CD4-positive, alpha-beta T cell treated with Interleukin-6 at 100 ng/mL for 8 hours (primary cell): ENCODE measurements around the gene SLIT3.

Experiments
- DNase-seq: peaks from one replicate; pipeline ENCODE4 v3.0.0-alpha.2; 2020; ENCODE audit warnings: mixed read lengths, low spot score

The SLIT3 gene

DNA sequence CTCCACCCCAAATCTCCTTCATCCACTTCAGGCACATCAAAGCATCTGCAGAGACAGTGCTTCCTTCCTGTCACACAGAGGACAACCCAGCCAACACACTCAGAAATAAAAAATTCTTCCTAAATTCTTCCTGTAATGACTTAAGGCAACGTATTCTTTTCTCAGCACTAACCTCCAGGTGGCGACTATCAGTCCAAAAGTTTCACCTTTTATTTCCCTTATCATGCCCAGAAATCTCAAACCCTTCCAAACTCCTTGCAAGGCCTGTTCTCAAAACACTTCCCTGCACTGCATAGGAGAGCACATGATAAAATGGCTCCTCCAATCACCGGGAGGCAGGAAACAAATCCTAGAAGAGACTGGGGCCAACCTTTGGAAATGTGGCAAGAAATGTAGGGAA is 35.1 kb downstream of the SLIT3 start:
- DNase-seq = no peak

- no peak for DNase-seq
Measured at GRCh38 chr5:169263591-169263990, 37.3 kb downstream of the SLIT3 start.

- DNase-seq = no peak
Measured at GRCh38 chr5:169260896-169261569, 39.9 kb downstream of the SLIT3 start.

DNA sequence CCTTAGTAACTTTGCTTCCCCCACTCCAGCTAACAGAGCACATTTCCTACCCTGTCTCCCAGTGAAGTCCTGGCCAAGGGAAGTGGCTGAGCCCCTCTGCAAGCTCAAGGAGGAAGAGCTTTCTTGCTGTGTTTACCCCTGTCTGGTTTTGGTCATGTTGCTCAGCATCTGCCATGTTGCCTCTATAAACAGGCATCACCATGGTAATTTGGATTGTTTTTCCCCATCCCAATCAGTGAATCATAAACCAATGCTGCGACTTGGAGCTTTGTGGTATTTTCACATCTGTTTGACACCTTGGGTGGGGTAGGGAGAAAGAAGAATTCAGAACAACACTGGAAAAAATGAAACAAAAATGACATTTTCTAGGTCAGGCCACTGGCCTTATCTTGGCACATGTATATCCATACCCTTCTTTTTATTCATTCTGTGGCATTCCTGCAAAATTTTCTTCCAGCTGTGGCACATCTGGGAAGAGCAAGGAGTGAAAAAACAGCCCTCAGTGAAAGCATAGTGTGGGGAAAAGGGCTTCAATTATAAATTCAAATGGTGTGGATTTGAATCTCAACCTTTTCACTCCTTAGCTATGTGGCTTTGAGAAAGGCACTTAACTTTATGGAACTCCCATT is 42.5 kb downstream of the SLIT3 start:
- DNase-seq = no peak

GRCh38 chr5:169256191-169256590 is 44.7 kb downstream of the SLIT3 start:
- DNase-seq = no peak

DNA sequence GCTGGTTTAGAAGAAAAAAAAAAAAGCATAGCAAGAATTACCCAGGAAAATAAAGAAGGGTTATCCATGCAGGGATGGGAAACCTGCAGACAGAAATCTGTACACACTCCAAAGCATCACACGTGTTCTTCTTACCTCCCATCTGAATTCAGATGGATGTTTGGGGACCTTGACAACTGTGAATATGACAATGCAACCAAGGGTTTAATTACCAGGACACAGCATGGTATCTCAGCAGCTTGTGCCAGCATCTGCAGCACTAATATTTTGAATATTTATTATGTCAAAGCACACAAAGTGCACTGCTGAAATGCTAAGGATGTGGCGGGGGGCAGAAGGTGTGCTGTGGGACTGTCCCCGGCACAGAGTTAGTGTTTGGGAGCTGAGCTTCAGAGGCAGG is 47.9 kb downstream of the SLIT3 start:
- no peak for DNase-seq

GRCh38 chr5:169251333-169252084 is 49.4 kb downstream of the SLIT3 start:
- no peak for DNase-seq

DNA sequence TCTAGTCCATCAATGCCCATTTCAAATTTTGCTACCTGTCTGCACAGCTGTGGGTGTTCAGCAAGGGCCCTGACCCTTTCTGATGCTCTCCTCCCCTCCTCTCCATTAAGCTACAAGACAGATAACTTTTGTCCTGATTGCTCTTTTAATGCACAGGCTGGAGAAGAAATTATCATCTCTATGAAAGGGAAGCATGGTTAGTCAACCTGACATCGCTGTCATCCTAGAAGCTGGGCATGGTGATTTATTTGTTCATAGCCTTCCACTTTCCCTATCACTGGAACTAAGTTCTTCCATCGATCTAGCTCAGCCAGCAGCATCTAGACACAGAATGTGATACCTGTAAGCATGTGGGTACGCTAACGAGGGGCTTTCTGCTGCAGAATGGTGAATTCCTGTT is 50.1 kb downstream of the SLIT3 start:
- no peak for DNase-seq

DNA sequence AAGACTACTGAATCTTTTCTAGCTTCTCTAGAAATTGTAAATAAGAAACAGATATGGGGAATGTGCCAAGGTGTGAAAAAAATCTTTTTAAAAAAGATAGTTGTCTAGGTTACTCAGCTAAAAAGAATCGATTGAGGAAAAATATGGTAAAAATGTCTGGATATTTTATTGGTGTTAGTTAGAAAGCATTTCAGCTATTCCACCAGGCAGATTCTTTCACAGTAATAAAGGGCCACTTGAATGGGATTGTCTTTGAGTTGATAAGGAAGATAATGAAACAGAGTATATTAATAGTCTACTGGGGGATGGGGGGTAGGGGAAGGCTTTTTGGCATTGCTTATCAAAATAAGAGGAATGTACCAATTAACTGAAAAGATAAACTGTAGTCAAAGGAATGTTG is 51.9 kb downstream of the SLIT3 start:
- no peak for DNase-seq

DNA sequence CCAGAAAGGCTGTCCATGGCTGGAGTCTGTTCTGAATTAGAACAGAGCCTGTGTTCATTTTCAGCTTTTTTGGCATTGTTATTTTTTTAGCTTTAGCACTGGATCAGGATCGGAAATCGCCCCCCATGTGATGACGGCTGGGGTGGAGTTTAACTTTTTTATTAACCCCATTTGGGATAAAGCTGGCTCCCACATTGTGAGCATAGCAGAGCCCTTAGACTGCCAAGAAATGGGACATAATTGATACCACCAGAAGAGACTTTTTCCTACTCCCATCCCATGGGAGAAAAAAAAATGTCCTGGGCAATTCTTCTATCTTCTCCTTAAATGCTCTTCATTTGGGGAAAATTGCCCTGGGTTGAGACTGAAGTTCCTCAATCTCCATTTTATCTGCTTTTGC is 52.4 kb downstream of the SLIT3 start:
- no peak for DNase-seq

DNA sequence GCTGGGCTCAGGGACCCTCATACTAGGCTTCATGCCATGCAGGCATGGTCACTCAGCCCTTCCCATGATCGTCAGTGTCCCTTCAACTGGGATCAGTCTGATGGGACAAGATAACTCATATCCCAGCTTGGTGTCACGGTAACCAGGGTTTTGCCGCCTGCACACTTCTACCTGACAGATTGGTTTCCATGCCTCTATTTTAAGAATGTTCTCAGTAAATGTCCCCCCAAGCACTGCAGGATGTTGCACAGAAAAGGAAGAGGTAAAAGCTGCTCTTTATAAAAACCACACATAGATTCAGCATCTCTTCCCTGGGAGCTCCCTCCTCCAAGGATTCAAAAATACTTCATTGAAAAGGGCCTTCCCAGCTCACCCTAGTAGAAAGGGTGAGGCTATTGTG is 56.1 kb downstream of the SLIT3 start:
- no peak for DNase-seq

- DNase-seq = no peak
Measured at GRCh38 chr5:169243651-169244422, 57.1 kb downstream of the SLIT3 start.

GRCh38 chr5:169242849-169243186 is 58.1 kb downstream of the SLIT3 start:
- no peak for DNase-seq

- DNase-seq = no peak
Measured at GRCh38 chr5:169242175-169242848, 58.6 kb downstream of the SLIT3 start.

DNA sequence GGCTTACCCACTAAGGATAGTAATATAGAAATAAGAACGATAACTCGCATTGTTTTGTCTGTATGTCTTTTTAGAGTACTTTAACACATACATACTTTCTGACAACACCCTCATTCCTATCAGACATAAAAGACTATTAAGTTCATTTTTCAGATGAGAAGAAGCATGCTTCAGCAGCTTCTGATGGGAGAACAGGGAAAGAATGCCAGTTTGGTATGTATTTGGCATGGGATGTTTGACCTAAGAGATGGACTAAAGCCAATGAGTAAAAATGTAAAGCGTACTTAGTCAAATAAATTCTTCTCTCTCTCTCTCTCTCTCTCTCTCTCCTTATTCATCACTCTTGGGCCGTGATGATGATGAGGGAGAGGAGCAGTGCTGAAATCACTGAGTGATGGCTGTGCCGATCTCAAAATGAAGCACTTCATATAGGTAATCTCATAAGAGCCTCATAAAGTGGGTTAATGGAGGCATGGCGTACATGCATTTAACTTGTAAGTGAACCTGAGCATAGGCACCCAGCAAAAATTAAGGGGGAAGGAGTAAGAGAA is 71.5 kb downstream of the SLIT3 start:
- DNase-seq = no peak

- DNase-seq = no peak
Measured at GRCh38 chr5:169226895-169227294, 74.0 kb downstream of the SLIT3 start.

- DNase-seq = no peak
Measured at GRCh38 chr5:169225830-169226356, 75.0 kb downstream of the SLIT3 start.

- no peak for DNase-seq
Measured at GRCh38 chr5:169223595-169223953, 77.4 kb downstream of the SLIT3 start.

GRCh38 chr5:169222934-169223594 is 77.9 kb downstream of the SLIT3 start:
- no peak for DNase-seq

- no peak for DNase-seq
Measured at GRCh38 chr5:169221519-169221918, 79.4 kb downstream of the SLIT3 start.

- no peak for DNase-seq
Measured at GRCh38 chr5:169219961-169220360, 81.0 kb downstream of the SLIT3 start.
